Vagina (tissue), 2 donors: ENCODE measurements around the gene OR2A14. TPM values are rescaled to one million over a fixed set of nuclear protein-coding genes. Genes with fewer than 3 reads are reported as not detected.
"Not testable (repeated sequence)": the region's sequence is repeated elsewhere in the genome, so short reads cannot be mapped to it uniquely, and the experiment has no call there.

ENCODE experiments used
- DNase-seq, 2 donors: peaks; one replicate each; pipeline ENCODE4 v3.0.0-alpha.2; 2017; ENCODE audit errors: extremely low spot score in 2 of 2
- H3K27ac ChIP-seq: fragments of 200-600 bp; sonication (generic); one replicate; pipeline ENCODE4 v1.5.1; 2019
- H3K27me3 ChIP-seq: fragments of 200-600 bp; sonication (generic); one replicate; pipeline ENCODE4 v1.5.1; 2019
- H3K36me3 ChIP-seq, 2 donors: fragments of 200-600 bp; sonication (generic); one replicate each; pipeline ENCODE4 v1.5.1; 2017 to 2019
- H3K4me1 ChIP-seq: fragments of 200-600 bp; sonication (generic); one replicate; pipeline ENCODE4 v1.5.1; 2019
- H3K4me3 ChIP-seq, 2 donors: fragments of 200-600 bp; sonication (generic); 1 replicate in 1 of 2; 2 replicates in 1 of 2; pipeline ENCODE4 v1.5.1; 2016 to 2019
- H3K9me3 ChIP-seq: fragments of 200-600 bp; sonication (generic); one replicate; pipeline ENCODE4 v1.5.1; 2019
- CTCF ChIP-seq, 3 experiments: fragments of 450-650 bp in 2 of 3; fragments of 200-600 bp in 1 of 3; sonication (generic) in 1 of 3; IDR thresholded peaks; one replicate each; pipeline ENCODE4 v1.5.1; 2017 to 2019; ENCODE audit warnings: antibody characterized with exemption in 3 of 3, mild to moderate bottlenecking in 2 of 3, moderate library complexity in 2 of 3
- POLR2A ChIP-seq, 2 donors: fragments of 450-650 bp; IDR thresholded peaks; one replicate each; pipeline ENCODE4 v1.6.1; 2017; ENCODE audit warnings: antibody characterized with exemption in 2 of 2, mild to moderate bottlenecking in 2 of 2, moderate library complexity in 2 of 2
- intact Hi-C: fragments of 100-400 bp; cut with DNase I; formaldehyde crosslinking; loops from one replicate; pipeline ENCODE4 v1.15.1; 2023
- small RNA-seq: library from RNA; depleted of rRNA; stranded (forward); fragments of <200 nt; gene quantifications from one replicate; pipeline ENCODE3, GENCODE V24; 2016
- total RNA-seq: library from RNA; depleted of rRNA; stranded (reverse); fragments of >200 nt; gene quantifications from one replicate; pipeline ENCODE4 v1.2.3, GENCODE V29; 2016

OR2A14 gene
- total RNA-seq, 1 donor from 2014 or later = not detected

GRCh38 chr7:144174613-144175012, 51.6 kb downstream of the OR2A14 start:
- Histone ChIP-seq H3K36me3 (no peaks in the 10 kb centered on the region), H3K27ac (no peak overlapping the region), H3K4me1 (no peaks in the 10 kb centered on the region), H3K9me3 (no peaks in the 10 kb centered on the region), H3K27me3 (no peaks in the 10 kb centered on the region), H3K4me3 (no peak overlapping the region)
- TF ChIP-seq POLR2A (IDR thresholded peaks at IDR 0.05) (no peak), CTCF (IDR thresholded peaks at IDR 0.05) (no peak)
- DNase-seq = no peak
- intact Hi-C loops = no loop called here

GRCh38 chr7:144178380-144179164, 55.6 kb downstream of the OR2A14 start:
- H3K4me1 ChIP-seq, H3K9me3 ChIP-seq, H3K4me3 ChIP-seq, H3K27me3 ChIP-seq, DNase-seq, intact Hi-C loops, H3K27ac ChIP-seq, H3K36me3 ChIP-seq: not testable (repeated sequence)
- TF ChIP-seq CTCF (IDR thresholded peaks at IDR 0.05) = peak in 2 of 3 experiments; percentile 16 to 19

GRCh38 chr7:144179165-144179479, 56.1 kb downstream of the OR2A14 start:
- H3K36me3 ChIP-seq, H3K27me3 ChIP-seq, H3K27ac ChIP-seq, H3K9me3 ChIP-seq, H3K4me1 ChIP-seq, intact Hi-C loops, DNase-seq, H3K4me3 ChIP-seq: not testable (repeated sequence)

Small RNA genes within 50 kb of the gene (small RNA-seq; reads per million reads assigned to genes)
- gene OR2A41P = not detected

Other genes with a start within 250 kb of the OR2A14 start
- 50.1 TPM for gene TCAF1, start 221.0 kb upstream of the OR2A14 start, total RNA-seq
- not detected for gene OR2F2, start 187.9 kb upstream of the OR2A14 start, total RNA-seq
- gene OR2F1, start 168.3 kb upstream of the OR2A14 start, total RNA-seq = not detected
- not detected for gene OR6B1, start 122.9 kb upstream of the OR2A14 start, total RNA-seq
- gene OR2A5, start 74.2 kb upstream of the OR2A14 start, total RNA-seq = not detected
- not detected for gene OR2A25, start 53.4 kb upstream of the OR2A14 start, total RNA-seq
- gene OR2A12, start 36.9 kb upstream of the OR2A14 start, total RNA-seq = not detected
- not detected for gene OR2A2, start 13.6 kb upstream of the OR2A14 start, total RNA-seq
- gene CTAGE4, start 60.3 kb downstream of the OR2A14 start, total RNA-seq = 6.6 TPM
- gene ARHGEF35, start 72.7 kb downstream of the OR2A14 start, total RNA-seq = 8.3 TPM
- gene OR2A42, start 116.4 kb downstream of the OR2A14 start, total RNA-seq = not detected
- 7.4 TPM for gene OR2A7, start 141.6 kb downstream of the OR2A14 start, total RNA-seq
- gene CTAGE8, start 146.1 kb downstream of the OR2A14 start, total RNA-seq = 0.98 TPM
- gene OR2A1, start 189.2 kb downstream of the OR2A14 start, total RNA-seq = 0.25 TPM
- 23.3 TPM for gene ARHGEF5, start 232.2 kb downstream of the OR2A14 start, total RNA-seq